IPS-18a (cell line): ENCODE data around the gene ZNF319.

Source experiments
- H3K27ac ChIP-seq: one replicate; pipeline ENCODE4 v1.5.1; 2013; ENCODE audit warnings: low read length
- H3K27me3 ChIP-seq: one replicate; pipeline ENCODE4 v1.6.1; 2013; ENCODE audit warnings: mild to moderate bottlenecking, low read length; ENCODE audit not compliant: control insufficient read depth, insufficient read depth
- H3K36me3 ChIP-seq: one replicate; pipeline ENCODE4 v1.6.1; 2013; ENCODE audit warnings: low read depth, low read length; ENCODE audit not compliant: control insufficient read depth
- H3K4me1 ChIP-seq: one replicate; pipeline ENCODE4 v1.6.1; 2013; ENCODE audit warnings: low read depth, low read length; ENCODE audit not compliant: control insufficient read depth
- H3K4me3 ChIP-seq: one replicate; pipeline ENCODE4 v1.5.1; 2013; ENCODE audit warnings: low read length
- H3K9ac ChIP-seq: one replicate; pipeline ENCODE4 v1.6.1; 2013; ENCODE audit warnings: mild to moderate bottlenecking, low read length, moderate library complexity
- H3K9me3 ChIP-seq: one replicate; pipeline ENCODE4 v1.6.1; 2013; ENCODE audit warnings: low read depth, low read length; ENCODE audit not compliant: control insufficient read depth

ZNF319 gene

GRCh38 chr16:58026139-58026704, 25.8 kb upstream of the ZNF319 start:
- Histone ChIP-seq H3K4me1 (peaks cover 25% of the 10 kb centered on the region), H3K27me3 (peaks cover 21% of the 10 kb centered on the region), H3K9ac (peak overlapping the region; percentile 67), H3K27ac (no peak overlapping the region), H3K36me3 (no peaks in the 10 kb centered on the region), H3K4me3 (peak overlapping the region; percentile 85), H3K9me3 (no peaks in the 10 kb centered on the region)

DNA sequence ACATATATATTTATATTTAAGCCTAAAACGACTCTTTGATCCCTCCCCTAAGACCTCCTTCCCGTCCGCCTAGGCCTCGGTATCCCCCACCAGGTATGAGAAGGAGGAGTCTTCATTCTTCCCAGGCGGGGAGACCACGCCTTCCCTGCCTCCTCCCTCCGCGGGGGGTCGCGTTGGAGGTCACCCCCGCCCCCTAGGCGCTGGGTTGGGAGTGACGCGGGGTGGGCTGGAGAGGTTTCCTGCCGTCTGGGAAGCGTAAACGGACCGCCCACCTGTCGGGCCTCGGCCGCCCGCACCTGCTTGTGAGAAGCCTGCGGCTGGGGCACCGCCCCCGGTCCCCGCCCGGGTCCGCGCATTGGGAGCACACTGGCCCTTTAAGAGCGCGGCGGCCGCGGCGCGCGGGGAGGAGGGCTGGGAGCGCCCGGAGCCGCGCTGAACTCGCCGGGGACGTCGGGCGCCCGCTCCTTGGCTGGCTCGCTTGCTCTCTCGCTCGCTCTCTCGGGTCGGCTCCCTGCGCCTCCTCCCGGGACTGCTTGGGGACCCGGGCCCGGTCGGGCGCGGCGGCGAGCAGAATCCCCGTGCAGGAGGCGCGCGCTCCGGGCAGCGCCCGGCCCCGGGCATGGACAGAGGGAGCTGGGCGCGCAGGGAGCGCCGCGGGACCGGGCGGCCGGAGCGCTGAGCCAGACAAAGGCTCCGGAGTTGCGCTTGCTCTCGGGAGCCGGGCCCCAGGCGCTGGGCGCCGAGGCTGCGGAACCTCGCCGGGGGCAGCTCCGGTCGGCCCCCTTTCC, 25.1 kb upstream of the ZNF319 start, which contains the start of gene MMP15:
Gene MMP15 (plus strand): TSS at position 404 of the 788 bp plus-strand sequence. CDS start 597 bp downstream, outside the sequence.
- Histone ChIP-seq H3K27me3 (peaks cover 21% of the 10 kb centered on the region), H3K27ac (no peak within 1 kb of the TSS), H3K36me3 (no peaks in the 10 kb centered on the region), H3K4me1 (peaks cover 25% of the 10 kb centered on the region), H3K4me3 (peak within 1 kb of the TSS; percentile 85), H3K9ac (peak within 1 kb of the TSS; percentile 67), H3K9me3 (no peaks in the 10 kb centered on the region)

DNA sequence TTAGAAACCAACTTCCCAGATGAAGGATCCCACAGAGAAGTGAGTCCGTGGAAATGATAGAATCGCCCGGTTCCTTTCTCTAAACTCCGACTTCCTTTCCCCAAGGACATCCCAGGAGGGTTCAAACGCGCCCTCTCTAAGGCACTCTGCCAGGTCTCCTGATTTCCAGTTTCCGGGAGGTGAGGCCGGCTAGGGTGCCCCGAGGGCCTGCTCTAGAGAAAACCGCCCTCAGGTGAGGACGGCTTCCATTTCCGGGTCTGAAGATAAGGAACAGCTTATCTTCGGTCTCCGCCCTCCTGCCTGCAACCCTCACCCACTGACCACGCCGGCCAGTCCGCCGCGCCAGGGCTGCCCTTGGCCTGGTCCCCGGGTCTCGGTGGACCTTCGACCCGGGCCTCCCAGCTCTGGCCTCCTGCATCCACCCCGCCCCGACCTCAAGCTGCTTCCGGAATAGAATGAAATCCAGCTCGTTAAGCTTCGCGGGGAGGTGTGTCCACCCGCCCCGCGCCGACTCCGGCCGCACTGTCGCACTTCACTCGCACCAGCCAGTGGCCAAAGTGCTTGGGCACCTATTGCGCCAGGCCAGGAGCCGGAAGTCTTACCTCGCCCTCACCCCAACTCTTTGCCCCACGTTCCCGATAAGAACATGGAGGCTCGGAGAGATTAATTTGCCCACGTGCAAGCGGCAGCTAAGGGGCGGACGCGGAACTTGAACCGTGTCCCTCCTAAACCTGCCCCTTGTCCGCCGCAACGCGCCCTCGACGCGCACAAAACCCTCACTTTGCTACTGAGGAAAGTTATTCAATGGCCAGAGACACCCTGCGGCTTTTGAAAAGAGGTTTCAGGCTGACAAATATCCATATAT, 24.2 kb upstream of the ZNF319 start:
- no peak overlapping the region for H3K27ac ChIP-seq
- peak overlapping the region; percentile 36 for H3K9ac ChIP-seq
- no peaks in the 10 kb centered on the region for H3K36me3 ChIP-seq
- H3K27me3 ChIP-seq, result peaks cover 21% of the 10 kb centered on the region
- H3K4me1 ChIP-seq, result peaks cover 25% of the 10 kb centered on the region
- H3K4me3 ChIP-seq, result peak overlapping the region; percentile 85
- H3K9me3 ChIP-seq, result no peaks in the 10 kb centered on the region

DNA sequence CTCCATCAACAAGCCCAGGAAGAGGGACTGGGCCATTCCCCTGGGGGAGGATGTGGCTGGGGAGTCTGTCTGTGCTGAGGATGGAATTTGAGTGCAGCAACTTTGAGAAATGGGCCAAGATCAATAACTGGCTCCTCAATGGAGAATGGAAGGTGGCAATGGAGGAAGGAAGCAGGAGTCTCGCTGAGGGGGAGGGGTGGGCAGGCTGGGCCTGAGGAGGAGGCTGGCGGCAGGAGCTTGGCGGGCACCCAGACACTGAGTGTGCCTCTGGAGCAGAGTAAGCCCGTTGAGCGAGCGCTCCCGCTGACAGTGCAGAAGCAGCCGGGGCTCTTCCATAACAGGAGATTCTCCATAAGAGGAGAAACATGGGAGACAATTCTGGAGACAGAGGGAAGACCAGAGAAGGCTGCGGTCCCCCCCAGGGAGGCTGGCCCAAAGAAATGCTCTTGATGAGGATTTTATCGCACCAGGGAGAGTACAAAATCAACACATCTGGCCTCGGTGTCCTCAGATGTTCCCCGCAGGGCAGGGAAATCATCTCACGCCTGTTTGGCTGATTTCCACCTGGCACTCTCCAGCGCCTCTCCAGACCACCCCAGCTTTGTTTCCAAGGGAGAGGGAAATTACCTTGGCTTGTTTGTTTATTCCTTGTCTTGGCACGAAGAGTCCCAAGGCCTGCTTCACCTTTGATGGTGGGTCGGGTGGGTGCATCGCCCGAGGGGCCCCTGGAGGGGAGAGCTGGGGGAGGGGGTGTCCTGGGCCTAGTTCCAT, 22.3 kb upstream of the ZNF319 start:
- Histone ChIP-seq H3K27me3 (peaks cover 21% of the 10 kb centered on the region), H3K36me3 (no peaks in the 10 kb centered on the region), H3K27ac (no peak overlapping the region), H3K9ac (no peak overlapping the region), H3K4me1 (peaks cover 13% of the 10 kb centered on the region), H3K9me3 (no peaks in the 10 kb centered on the region), H3K4me3 (no peak overlapping the region)

DNA sequence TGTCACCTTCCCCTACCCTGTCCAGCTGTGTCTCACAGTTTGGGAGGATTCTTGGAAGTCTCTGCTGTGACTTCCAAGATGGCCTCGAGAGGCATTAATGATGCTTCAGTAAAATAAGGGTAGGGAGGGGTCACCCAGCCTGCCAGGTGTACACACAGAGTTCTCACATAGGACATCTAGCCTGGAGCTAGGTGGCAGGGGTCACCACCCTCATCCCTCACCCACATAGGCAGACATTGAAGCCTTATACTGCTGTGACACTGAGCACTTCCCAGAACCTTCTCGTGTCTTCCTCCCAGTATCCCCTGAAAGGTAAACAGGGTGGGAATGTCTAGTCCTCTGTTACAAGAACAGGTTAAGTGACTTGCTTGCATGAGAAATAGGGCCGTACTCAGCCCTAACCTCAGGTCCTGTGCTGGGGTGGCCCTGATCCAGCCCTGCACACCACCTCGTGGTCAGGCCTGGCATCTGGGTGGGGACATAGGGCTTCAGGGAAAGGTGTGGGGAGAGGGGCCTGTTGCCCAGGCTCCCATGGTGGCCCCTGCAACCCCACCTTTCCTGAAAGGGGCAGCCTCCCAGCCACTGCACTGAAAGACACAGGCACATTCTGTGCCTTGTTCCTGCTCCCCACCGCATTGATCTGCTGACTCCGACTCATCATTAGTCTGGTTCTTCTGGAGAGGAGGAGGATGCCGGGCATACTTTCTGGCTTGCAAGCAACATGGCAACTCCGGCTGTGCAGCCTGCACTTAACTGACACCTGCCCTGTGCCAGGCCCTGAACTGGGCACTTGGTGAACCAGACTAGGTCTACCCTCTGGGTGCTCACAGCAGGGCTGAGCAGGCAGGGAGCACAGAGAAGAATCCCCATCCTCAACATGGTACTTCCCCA, 21.4 kb upstream of the ZNF319 start:
- Histone ChIP-seq H3K27me3 (peaks cover 21% of the 10 kb centered on the region), H3K9me3 (no peaks in the 10 kb centered on the region), H3K27ac (no peak overlapping the region), H3K4me3 (no peak overlapping the region), H3K4me1 (peaks cover 12% of the 10 kb centered on the region), H3K9ac (no peak overlapping the region), H3K36me3 (no peaks in the 10 kb centered on the region)

- H3K4me3 ChIP-seq, result no peak overlapping the region
- H3K27me3 ChIP-seq, result peaks cover 21% of the 10 kb centered on the region
- no peak overlapping the region for H3K27ac ChIP-seq
- peaks cover 12% of the 10 kb centered on the region for H3K4me1 ChIP-seq
- no peaks in the 10 kb centered on the region for H3K36me3 ChIP-seq
- no peak overlapping the region for H3K9ac ChIP-seq
- H3K9me3 ChIP-seq, result no peaks in the 10 kb centered on the region
Measured at GRCh38 chr16:58020628-58021521, 20.4 kb upstream of the ZNF319 start.

GRCh38 chr16:58019866-58020538, 19.5 kb upstream of the ZNF319 start:
- Histone ChIP-seq H3K27ac (no peak overlapping the region), H3K27me3 (peaks cover 20% of the 10 kb centered on the region), H3K9ac (no peak overlapping the region), H3K9me3 (no peaks in the 10 kb centered on the region), H3K4me1 (peaks cover 12% of the 10 kb centered on the region), H3K4me3 (no peak overlapping the region), H3K36me3 (no peaks in the 10 kb centered on the region)

- H3K27ac ChIP-seq, result no peak overlapping the region
- no peaks in the 10 kb centered on the region for H3K36me3 ChIP-seq
- H3K9ac ChIP-seq, result no peak overlapping the region
- peaks cover 8% of the 10 kb centered on the region for H3K27me3 ChIP-seq
- H3K4me1 ChIP-seq, result peaks cover 12% of the 10 kb centered on the region
- H3K4me3 ChIP-seq, result no peak overlapping the region
- no peaks in the 10 kb centered on the region for H3K9me3 ChIP-seq
Measured at GRCh38 chr16:58018803-58019202, 18.3 kb upstream of the ZNF319 start.

GRCh38 chr16:58016840-58017446, 16.5 kb upstream of the ZNF319 start:
- H3K36me3 ChIP-seq, result peaks cover 4% of the 10 kb centered on the region
- no peaks in the 10 kb centered on the region for H3K9me3 ChIP-seq
- no peak overlapping the region for H3K9ac ChIP-seq
- no peak overlapping the region for H3K27ac ChIP-seq
- no peaks in the 10 kb centered on the region for H3K27me3 ChIP-seq
- H3K4me1 ChIP-seq, result no peaks in the 10 kb centered on the region
- no peak overlapping the region for H3K4me3 ChIP-seq
